Nephron (organoid): ENCODE measurements around the gene MUC2.

Source experiments
- H3K27ac Mint-ChIP-seq, 3 experiments: 2 replicates each; pipeline ENCODE4 v1.8.0; 2020; ENCODE audit warnings: mixed read lengths in 3 of 3, mild to moderate bottlenecking in 2 of 3, moderate library complexity in 1 of 3
- H3K27me3 Mint-ChIP-seq: 2 replicates; pipeline ENCODE4 v1.8.0; 2021; ENCODE audit warnings: low read depth, mild to moderate bottlenecking, moderate library complexity, mixed read lengths
- H3K36me3 Mint-ChIP-seq: 2 replicates; pipeline ENCODE4 v1.8.0; 2020; ENCODE audit warnings: low read depth, mixed read lengths
- H3K4me1 Mint-ChIP-seq: 2 replicates; pipeline ENCODE4 v1.8.0; 2020; ENCODE audit warnings: mixed read lengths
- H3K4me3 Mint-ChIP-seq, 3 experiments: 2 replicates each; pipeline ENCODE4 v1.8.0; 2020; ENCODE audit warnings: mild to moderate bottlenecking in 3 of 3, mixed read lengths in 3 of 3, moderate library complexity in 2 of 3
- H3K9me3 Mint-ChIP-seq: 2 replicates; pipeline ENCODE4 v1.8.0; 2020; ENCODE audit warnings: mixed read lengths
- TF ChIP-seq, protein P1 (sequence below), 3 experiments: fragments of 200-600 bp; sonication (generic); IDR thresholded peaks; one replicate each; pipeline ENCODE4 v1.5.0; 2021; ENCODE audit warnings: antibody characterized with exemption in 3 of 3; ENCODE audit not compliant: unreplicated experiment in 3 of 3

MUC2 gene

DNA sequence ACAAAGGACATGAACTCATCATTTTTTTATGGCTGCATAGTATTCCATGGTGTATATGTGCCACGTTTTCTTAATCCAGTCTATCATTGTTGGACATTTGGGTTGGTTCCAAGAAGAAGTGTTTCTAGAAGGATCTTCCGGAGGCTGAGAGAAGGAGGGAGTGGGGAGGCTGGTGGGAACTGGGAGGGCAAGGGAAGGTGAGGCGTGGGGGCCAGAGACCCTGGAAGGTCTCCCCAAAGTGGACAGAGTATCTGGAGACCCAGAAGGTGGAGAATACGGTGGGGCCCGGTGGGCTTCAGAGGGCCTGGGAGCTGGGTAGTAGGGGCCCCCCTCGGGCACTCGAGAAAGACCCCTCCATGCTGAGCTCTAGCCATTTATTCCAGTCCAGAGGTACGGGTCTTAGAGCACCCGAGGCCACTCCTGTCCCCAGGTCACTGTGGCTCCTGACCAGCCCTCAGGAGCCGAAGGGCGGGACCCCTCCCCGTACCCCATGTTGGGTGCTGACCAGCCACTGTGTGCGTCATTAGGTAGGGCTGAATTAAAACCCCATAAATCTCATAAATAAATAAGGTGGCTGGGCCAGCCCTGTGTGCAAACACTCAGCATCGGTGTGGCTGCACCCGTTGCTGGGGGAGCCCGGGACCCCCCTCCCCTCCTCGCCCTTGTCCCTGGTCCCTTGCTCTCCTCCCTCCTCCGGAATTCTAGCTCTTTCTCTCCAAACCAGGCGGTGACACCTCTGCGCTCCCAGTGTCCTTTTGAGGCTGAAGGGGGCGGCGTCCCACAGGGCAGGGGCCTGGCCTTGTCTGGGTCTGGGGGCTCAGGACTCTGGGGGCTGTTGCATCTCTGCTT lies 44.3 kb downstream of the MUC2 start:
- Mint-ChIP-seq H3K4me1 (no peaks in the 10 kb centered on the region), H3K36me3 (no peaks in the 10 kb centered on the region), H3K27ac (no peak overlapping the region), H3K9me3 (no peaks in the 10 kb centered on the region), H3K4me3 (no peak overlapping the region), H3K27me3 (peaks cover 21% of the 10 kb centered on the region)
- TF ChIP-seq, protein P1, sequence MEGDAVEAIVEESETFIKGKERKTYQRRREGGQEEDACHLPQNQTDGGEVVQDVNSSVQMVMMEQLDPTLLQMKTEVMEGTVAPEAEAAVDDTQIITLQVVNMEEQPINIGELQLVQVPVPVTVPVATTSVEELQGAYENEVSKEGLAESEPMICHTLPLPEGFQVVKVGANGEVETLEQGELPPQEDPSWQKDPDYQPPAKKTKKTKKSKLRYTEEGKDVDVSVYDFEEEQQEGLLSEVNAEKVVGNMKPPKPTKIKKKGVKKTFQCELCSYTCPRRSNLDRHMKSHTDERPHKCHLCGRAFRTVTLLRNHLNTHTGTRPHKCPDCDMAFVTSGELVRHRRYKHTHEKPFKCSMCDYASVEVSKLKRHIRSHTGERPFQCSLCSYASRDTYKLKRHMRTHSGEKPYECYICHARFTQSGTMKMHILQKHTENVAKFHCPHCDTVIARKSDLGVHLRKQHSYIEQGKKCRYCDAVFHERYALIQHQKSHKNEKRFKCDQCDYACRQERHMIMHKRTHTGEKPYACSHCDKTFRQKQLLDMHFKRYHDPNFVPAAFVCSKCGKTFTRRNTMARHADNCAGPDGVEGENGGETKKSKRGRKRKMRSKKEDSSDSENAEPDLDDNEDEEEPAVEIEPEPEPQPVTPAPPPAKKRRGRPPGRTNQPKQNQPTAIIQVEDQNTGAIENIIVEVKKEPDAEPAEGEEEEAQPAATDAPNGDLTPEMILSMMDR (IDR thresholded peaks at IDR 0.05; ENCODE audit: unreplicated experiment in 3 of 3) = no peak

DNA sequence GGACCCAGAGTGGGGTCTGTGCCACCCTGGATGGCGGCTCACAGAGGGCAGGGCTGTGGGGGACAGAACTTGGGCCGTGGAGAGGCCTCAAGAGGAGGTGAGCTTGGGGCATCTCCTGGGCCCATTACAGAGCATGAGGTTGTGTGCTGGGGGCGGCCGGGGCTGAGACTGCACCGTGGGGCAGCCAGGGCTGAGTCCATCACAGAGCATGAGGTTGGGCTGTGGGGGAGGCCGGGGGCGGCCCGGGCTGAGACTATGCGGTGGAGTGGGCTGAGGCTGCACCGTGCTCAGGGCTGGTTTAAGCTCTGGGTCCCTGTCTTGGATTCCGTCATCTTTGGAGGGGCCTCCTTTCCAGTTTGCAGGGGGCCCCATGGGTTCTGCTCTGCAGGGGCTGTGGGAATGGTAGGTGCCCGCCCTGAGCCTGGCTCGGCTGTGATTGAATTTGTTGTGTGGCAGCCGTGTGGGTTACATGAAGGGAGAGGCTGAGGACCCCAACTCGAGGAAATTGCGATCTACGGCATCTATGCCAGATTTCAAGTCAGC lies 45.0 kb downstream of the MUC2 start:
- Mint-ChIP-seq H3K4me3 (no peak overlapping the region), H3K9me3 (no peaks in the 10 kb centered on the region), H3K4me1 (no peaks in the 10 kb centered on the region), H3K27ac (no peak overlapping the region), H3K27me3 (peaks cover 19% of the 10 kb centered on the region), H3K36me3 (no peaks in the 10 kb centered on the region)
- TF ChIP-seq, protein P1 (IDR thresholded peaks at IDR 0.05; ENCODE audit: unreplicated experiment in 3 of 3) = no peak

DNA sequence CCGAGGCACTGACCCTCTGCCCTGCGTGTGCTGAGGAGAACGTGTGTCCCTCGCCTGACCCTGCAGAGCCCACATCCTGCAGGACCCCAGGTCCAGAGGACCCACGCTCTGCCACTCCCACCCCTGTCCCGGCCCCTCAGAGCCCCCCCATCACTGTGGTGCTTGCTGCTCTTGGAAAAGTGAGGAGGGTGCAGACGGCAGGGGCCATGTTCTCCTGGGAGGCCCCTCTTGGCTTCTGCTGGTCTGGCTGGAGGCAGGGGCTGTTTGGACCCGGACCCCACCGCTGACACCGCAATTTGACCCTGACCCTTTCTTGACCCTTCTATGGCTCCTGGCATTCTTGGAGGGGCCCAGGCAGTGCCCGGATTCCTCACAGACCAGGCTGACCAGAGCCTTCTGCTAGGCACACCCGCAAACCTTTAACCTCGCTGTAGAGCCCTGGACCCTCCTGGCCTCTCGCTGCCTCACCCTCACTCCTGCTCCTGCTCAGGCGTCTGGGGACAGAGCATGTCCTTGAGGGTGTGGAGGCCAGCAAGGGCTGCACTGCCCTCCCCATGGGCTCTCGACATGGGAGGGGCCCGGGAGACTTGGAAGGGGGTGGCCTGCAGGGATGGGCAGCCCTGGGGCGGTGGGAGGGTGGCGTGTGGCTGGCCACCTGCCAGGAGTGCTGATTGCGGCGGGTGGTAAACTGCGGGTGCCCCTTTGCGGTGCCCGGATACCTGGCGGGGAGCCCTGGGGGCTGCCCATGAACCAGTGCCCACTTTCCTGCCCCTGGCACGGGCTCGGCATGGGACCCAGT lies 46.1 kb downstream of the MUC2 start:
- Mint-ChIP-seq H3K27ac (no peak overlapping the region), H3K4me3 (no peak overlapping the region), H3K27me3 (peaks cover 21% of the 10 kb centered on the region), H3K9me3 (no peaks in the 10 kb centered on the region), H3K4me1 (no peaks in the 10 kb centered on the region), H3K36me3 (no peaks in the 10 kb centered on the region)
- TF ChIP-seq, protein P1 (IDR thresholded peaks at IDR 0.05; ENCODE audit: unreplicated experiment in 3 of 3) = no peak

DNA sequence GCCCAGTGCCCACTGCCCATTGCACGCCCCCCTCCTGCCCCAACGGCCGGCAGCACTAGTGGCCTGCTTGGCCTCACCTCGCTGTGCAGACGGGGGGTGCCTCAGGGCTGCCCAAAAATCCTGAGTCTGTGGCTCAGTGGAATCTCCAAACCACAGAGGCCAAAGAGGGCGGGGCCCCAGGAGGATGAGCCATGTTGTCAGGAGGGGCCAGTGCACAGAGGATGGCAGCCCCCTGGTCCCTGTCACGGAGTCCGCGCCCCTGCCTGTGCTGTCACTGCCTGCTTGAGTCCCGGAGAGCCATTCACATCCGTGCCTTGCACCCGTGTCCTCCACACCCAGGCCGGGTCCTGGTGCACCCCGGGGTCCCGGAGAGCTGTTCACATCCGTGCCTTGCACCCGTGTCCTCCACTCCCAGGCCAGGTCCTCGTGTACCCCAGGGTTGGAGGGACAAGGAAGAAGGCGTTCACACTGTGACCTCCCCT lies 46.7 kb downstream of the MUC2 start:
- no peaks in the 10 kb centered on the region for H3K9me3 Mint-ChIP-seq
- no peak overlapping the region for H3K27ac Mint-ChIP-seq
- H3K4me1 Mint-ChIP-seq = no peaks in the 10 kb centered on the region
- TF ChIP-seq, protein P1 (IDR thresholded peaks at IDR 0.05; ENCODE audit: unreplicated experiment in 3 of 3) = no peak
- H3K4me3 Mint-ChIP-seq = no peak overlapping the region
- no peaks in the 10 kb centered on the region for H3K36me3 Mint-ChIP-seq
- H3K27me3 Mint-ChIP-seq = peaks cover 18% of the 10 kb centered on the region

DNA sequence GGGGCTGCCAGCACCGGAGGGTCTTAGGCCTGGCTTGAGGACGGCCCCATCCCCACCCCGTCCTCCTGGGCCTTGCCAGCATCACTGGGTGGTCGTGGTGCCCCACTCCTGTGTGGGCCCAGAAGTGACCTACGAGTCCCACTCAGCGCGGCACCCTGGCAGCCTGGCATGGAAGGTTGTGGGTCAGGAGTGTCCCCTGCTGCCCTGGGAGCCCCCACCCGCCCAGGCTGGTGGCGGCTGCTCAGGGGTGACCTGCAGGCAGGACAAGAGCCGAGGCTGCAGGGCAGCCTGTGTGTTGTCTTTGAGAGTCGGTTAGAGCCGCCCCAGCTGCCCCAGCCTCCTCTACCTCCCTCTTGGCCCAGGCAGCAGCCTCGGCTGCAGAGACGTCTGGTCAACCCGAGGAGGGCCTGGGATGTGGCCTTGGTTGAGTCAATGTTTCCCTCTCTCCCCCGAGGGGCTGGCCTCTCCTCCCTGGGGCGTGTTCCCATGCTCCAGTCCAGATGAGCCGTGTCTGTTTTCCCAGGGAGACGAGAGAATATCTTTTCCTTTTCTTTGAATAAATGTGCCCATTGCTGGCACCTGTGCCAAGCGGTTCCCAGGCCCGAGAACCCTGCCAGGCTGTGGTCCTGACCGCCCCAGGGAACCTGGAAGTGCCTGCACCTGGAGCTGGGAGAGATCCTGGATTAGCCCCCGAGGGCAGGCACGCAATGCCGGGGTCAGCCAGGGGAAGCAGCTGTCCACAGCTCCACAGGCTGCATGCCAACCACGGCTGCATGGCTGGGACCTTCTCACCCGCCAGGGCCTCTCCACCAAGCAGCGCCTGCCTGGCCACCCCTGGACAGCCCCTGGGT lies 47.4 kb downstream of the MUC2 start:
- TF ChIP-seq, protein P1 (IDR thresholded peaks at IDR 0.05; ENCODE audit: unreplicated experiment in 3 of 3) = no peak
- Mint-ChIP-seq H3K4me3 (no peak overlapping the region), H3K4me1 (no peaks in the 10 kb centered on the region)

More for the DNA sequence above, 47.4 kb downstream of the MUC2 start:
- H3K36me3 Mint-ChIP-seq = no peaks in the 10 kb centered on the region
- H3K9me3 Mint-ChIP-seq = no peaks in the 10 kb centered on the region
- no peak overlapping the region for H3K27ac Mint-ChIP-seq
- H3K27me3 Mint-ChIP-seq = peaks cover 18% of the 10 kb centered on the region
